Rectal smooth muscle tissue (tissue), 1 donor: ENCODE data around the gene SPINK4.

Experiments used
- H3K27ac ChIP-seq: one replicate; pipeline ENCODE4 v1.7.0; 2013; ENCODE audit warnings: low read depth, low read length, inconsistent platforms
- H3K27me3 ChIP-seq: one replicate; pipeline ENCODE4 v1.7.0; 2013; ENCODE audit warnings: low read length; ENCODE audit not compliant: control insufficient read depth, insufficient read depth
- H3K36me3 ChIP-seq: one replicate; pipeline ENCODE4 v1.7.0; 2013; ENCODE audit warnings: low read length; ENCODE audit not compliant: control insufficient read depth, insufficient read depth
- H3K4me1 ChIP-seq: one replicate; pipeline ENCODE4 v1.7.0; 2013; ENCODE audit warnings: low read length; ENCODE audit not compliant: control insufficient read depth, insufficient read depth
- H3K4me3 ChIP-seq: one replicate; pipeline ENCODE4 v1.7.0; 2013; ENCODE audit warnings: low read length
- H3K9ac ChIP-seq: one replicate; pipeline ENCODE4 v1.7.0; 2013; ENCODE audit warnings: low read length

SPINK4 gene

DNA sequence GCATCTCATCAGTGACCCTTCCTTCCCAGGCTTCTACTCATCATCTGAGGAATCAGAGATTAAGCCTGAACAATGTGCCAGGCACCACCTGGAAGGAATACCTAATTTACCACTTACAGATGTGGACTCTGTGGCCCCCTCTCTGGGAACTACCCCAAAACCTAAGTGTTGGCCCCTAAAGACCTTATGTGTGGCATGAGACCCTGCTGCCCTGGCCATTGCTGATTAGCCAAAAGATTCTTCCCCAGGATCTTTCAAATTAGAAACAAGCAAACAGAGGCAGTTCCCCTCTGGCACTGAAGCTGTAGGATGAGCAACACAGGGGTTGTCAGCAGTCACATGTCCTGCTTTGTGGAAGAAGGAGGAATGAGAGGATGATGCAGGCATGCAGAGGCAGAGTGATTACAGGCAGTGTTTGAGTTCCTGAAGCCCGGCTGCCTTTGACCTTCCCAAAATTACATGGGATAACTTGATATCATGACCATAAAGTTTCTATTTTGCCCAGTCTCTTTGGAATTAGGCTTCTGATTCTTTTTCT, 10.6 kb downstream of the SPINK4 start:
- Histone ChIP-seq H3K4me1 (no peaks in the 10 kb centered on the region), H3K9ac (no peak overlapping the region), H3K4me3 (no peak overlapping the region), H3K27me3 (no peaks in the 10 kb centered on the region), H3K36me3 (peaks cover 18% of the 10 kb centered on the region), H3K27ac (no peak overlapping the region)

DNA sequence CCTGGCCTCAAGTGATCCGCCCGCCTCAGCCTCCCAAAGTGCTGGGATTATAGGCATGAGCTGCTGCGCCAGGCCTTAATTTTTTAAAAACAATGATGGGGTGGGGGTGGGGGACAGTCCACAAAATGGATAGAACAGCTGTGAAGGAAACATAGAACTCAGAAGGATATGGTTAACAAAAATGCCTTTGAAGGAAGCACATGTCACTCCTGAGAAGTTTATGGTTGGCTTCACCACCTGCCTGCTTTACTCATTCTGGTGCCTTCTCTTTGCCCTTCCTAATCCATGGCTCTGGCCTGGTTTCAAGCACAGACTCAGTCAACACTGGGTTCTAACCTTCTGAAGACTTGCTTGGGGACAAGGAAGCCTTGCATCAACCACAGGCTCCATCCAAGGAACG, 14.2 kb downstream of the SPINK4 start:
- Histone ChIP-seq H3K36me3 (peaks cover 34% of the 10 kb centered on the region), H3K9ac (no peak overlapping the region), H3K4me3 (no peak overlapping the region), H3K4me1 (no peaks in the 10 kb centered on the region), H3K27ac (no peak overlapping the region), H3K27me3 (no peaks in the 10 kb centered on the region)

DNA sequence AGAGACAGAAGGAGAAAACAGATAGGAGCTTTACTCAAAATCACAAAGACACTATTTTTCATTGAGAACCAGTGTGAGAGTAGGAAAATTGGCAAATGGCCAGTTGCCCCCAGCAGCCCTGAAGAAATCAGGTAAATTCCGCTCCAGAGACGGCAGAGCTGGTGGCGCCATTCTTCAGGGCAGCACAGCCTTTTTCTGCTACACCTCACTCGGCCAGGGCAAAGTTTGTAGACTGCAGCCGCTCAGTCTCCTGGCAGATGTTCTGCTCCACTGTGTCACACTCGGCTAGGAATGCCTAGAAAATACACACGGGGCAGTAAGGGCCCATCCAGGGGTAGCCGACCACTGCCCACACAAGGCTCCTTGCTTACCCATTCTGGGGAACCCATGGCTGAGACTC, 15.0 kb downstream of the SPINK4 start:
- Histone ChIP-seq H3K4me1 (no peaks in the 10 kb centered on the region), H3K9ac (no peak overlapping the region), H3K36me3 (peaks cover 41% of the 10 kb centered on the region), H3K27ac (no peak overlapping the region), H3K4me3 (no peak overlapping the region), H3K27me3 (no peaks in the 10 kb centered on the region)

DNA sequence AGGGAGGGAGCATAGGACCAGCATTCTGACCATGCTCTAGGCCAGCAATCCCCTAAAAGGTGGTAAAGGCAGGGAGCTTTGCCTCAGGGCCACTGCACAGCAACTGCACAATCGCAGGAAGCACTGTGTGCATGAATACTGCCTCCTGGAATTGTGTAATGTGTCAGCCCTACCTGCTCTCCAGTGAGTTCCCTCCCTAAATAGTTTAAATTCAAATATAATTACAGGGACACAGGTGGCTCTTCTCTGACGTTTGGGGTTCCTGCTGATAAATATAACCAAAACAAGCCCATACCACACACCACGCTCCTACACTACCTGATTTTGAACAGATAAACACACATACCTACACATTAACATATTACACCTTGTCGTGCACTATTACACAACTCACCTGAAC, 15.5 kb downstream of the SPINK4 start:
- H3K9ac ChIP-seq: no peak overlapping the region
- H3K36me3 ChIP-seq: peaks cover 46% of the 10 kb centered on the region
- no peaks in the 10 kb centered on the region for H3K27me3 ChIP-seq
- no peak overlapping the region for H3K4me3 ChIP-seq
- H3K4me1 ChIP-seq: no peaks in the 10 kb centered on the region
- H3K27ac ChIP-seq: no peak overlapping the region

DNA sequence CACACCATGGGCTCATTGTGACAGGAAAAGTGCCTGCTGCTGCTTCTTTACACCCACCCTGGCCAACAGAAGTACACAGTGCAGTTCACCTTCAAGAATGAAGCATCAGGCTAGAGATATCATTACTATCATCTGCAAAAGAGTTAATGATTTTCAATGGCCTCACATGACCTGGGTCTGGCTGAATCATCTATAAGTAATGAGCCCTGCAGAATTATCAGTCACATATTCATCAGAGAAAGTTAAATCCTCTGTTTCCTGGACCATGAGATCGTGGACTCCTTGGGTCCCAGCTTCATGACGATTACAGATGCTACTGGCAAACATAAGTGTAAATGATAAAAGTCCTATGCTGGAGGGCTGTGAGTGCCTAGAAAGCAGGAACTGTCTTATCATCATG, 16.3 kb downstream of the SPINK4 start:
- Histone ChIP-seq H3K27ac (no peak overlapping the region), H3K27me3 (no peaks in the 10 kb centered on the region), H3K4me3 (no peak overlapping the region), H3K9ac (no peak overlapping the region), H3K4me1 (no peaks in the 10 kb centered on the region), H3K36me3 (peaks cover 47% of the 10 kb centered on the region)

DNA sequence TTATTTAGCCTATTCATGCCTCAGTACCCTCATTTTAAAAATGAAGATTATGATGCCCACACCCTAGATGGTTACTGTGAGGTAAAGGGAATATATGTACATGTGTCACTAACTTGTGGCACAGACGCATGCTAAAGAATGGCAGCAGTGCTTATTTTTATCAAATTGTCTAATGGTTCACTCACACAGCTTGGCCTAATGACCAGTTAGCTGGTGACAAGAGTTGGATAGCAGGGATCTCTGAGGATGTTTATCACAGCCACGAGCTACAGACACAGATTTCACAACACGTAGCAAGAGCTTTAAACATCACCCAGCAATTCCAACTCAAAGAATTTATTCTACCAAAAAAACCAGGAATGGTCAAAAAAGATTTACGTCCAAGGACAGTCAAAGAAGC, 17.3 kb downstream of the SPINK4 start:
- no peak overlapping the region for H3K27ac ChIP-seq
- peaks cover 47% of the 10 kb centered on the region for H3K36me3 ChIP-seq
- no peak overlapping the region for H3K9ac ChIP-seq

DNA sequence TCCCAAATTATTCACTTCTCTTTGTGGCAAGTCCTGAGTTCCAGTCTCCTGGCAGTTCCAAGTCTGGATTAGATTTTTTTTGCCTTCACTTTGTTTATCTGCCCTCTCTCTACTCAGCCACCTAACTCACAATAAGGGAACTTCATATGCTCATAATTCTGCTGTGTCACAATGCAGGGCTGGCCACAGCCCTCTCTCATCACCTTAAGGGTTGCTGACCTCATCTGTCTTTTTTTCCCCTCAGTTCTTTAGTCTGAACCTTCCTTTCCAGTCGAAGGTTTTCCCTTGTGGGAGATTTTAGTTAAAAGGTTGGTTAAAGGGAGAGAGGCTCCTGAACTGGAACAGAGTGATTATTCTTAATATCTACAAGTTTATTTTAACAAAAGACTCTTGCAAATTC, 20.4 kb downstream of the SPINK4 start:
- Histone ChIP-seq H3K4me1 (peaks cover 11% of the 10 kb centered on the region), H3K36me3 (peaks cover 31% of the 10 kb centered on the region), H3K4me3 (no peak overlapping the region), H3K27ac (no peak overlapping the region), H3K27me3 (no peaks in the 10 kb centered on the region), H3K9ac (no peak overlapping the region)

More for the DNA sequence above, 17.3 kb downstream of the SPINK4 start:
- Histone ChIP-seq H3K27me3 (no peaks in the 10 kb centered on the region), H3K4me3 (no peak overlapping the region), H3K4me1 (no peaks in the 10 kb centered on the region)

DNA sequence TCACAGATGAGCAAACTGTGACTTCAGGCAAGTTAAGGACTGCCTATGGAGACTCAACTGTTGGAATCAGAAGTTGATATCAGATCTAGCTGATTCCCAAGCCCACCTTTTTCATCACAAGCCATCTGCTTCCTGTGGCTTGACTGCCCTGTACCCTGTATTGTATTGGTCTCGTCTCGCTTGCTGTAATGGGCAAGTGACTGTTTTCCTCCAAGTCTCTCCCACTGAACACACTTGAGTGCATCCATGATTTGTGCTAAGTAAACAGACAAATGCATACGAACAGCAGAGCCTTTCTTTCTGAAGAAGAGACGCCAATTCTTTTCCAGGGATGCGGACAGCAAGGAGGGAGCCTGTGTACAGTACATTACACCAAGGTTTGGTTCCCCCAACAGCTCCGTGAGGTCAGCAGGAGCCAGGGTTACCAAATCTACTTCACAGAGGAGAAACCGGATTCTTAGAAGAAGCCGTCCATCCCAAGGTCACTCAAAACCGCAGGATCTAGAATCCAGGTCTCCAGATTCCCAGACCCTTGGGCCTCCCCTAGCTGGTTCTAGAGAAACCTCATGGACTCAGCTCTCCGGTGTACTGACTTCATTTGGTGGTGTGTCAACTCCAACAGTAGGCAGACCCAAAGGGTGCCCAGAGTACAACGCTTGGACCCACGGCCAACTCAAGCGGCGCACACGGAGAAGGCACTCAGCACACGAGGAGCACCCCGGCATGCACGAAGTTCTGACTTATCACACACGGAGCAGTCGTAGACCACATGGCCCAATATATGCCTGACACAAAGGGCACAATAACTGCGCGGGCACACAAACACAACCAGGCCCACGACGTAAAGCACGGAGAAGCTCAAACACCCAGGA, 23.4 kb downstream of the SPINK4 start:
- Histone ChIP-seq H3K9ac (peak overlapping the region; percentile 50), H3K36me3 (peaks cover 25% of the 10 kb centered on the region), H3K4me1 (peaks cover 17% of the 10 kb centered on the region), H3K27me3 (no peaks in the 10 kb centered on the region), H3K4me3 (peak overlapping the region; percentile 72), H3K27ac (peak overlapping the region; percentile 90)

DNA sequence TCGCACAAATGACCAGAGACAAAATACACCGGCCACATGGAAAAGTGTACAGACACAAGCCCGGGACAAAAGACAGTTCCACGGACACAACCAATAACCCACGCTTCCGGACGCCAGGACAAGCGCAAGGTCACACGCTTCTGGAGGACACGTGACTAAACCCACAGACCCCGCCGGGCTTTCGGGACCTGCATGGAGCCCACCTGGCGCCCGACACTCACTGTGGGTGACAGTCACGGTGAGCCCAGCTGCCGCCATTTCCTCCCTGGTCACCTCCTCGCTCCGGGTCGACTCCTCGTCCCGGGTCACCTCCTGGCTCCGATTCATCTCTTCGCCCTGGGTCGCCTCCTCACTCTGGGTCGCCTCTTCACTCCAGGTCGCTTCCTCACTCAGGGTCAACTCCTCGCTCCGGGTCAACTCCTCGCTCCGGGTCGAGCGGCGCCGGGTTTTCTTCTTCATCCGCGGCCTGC, 24.1 kb downstream of the SPINK4 start:
- H3K36me3 ChIP-seq: peaks cover 23% of the 10 kb centered on the region
- H3K4me3 ChIP-seq: peak overlapping the region; percentile 72
- H3K9ac ChIP-seq: peak overlapping the region; percentile 50
- H3K27ac ChIP-seq: peak overlapping the region; percentile 90
- no peaks in the 10 kb centered on the region for H3K27me3 ChIP-seq
- peaks cover 17% of the 10 kb centered on the region for H3K4me1 ChIP-seq

DNA sequence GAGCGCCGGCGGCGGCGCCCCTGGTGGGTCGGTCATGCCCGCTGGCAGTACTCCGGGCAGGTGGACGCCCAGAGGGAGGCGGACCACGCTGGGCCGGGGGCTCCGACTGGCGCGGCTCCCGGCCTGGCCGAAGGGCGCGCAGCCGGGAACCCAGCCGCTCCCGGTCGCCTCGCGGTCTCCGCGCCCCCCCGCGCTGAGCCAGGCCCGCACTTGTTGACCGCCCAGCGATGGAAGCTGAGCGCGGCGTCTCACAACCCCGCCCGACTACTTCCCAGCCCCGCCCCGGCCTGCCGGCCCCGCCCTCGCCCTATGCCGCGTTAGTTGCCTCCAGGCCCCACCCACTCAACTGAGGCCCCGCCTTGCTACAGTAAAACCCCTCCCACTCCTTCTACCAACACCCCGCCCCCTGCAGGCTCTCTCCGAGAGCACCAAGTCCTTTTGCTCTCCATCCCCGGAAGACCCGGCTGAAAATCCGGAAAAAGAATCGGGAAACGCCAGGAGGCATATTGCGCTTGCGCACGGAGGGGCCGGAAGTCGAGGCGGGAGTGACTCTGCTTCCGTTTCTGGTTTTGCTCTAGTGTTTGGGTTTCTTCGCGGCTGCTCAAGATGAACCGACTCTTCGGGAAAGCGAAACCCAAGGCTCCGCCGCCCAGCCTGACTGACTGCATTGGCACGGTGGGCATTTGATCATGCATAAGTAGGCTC, 24.7 kb downstream of the SPINK4 start, which contains the start of the genes BAG1 and CHMP5:
Gene BAG1, minus strand, starts transcription at position 236 of the 705 bp plus-strand sequence.
Gene CHMP5, plus strand, starts transcription at position 577 of the 705 bp plus-strand sequence. Its CDS starts 30 bp downstream, at position 607.
- Histone ChIP-seq H3K36me3 (peaks cover 19% of the 10 kb centered on the region), H3K9ac (peak within 1 kb of the TSS; percentile 99), H3K27me3 (no peaks in the 10 kb centered on the region), H3K27ac (peak within 1 kb of the TSS; percentile 91), H3K4me3 (peak within 1 kb of the TSS; percentile 100), H3K4me1 (peaks cover 17% of the 10 kb centered on the region)

DNA sequence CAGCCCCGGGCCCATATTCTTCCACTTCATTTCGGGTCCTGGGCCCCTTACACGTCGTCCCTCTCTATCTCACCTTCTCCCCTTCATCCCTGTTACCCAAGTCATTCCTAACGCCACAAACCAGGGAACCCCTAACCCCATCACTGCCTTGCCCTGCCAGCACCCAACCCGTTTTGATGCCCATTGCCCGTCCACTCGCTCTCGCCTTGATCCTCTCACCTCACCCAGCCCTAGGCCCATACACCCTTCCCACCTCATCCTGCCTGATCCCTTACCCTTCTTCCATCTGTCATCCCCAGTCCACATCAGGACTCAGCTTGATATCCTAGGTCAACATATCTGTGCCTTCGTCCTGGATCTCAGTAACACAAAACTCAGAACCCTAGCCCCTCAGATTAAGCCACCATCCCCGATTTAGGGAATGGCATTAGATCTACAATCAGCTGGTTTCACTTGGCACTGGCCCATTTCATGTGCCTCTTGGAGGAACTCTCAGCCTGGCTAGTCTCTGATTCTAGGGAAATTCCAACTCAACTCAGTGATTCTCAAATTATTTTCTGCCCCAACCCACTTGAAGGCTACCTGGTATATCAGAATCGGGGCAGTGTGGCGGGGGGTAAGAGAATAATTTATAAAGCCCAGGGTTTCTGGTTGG, 25.4 kb downstream of the SPINK4 start:
- Histone ChIP-seq H3K4me3 (peak overlapping the region; percentile 100), H3K9ac (peak overlapping the region; percentile 99), H3K27ac (peak overlapping the region; percentile 91), H3K36me3 (peaks cover 15% of the 10 kb centered on the region), H3K4me1 (peaks cover 17% of the 10 kb centered on the region), H3K27me3 (no peaks in the 10 kb centered on the region)
